ENCODE results near the gene SWI5.
A peak's percentile ranks its signal among the peaks of the same experiment; 100 is the strongest.
"Not testable (repeated sequence)": the region's sequence is repeated elsewhere in the genome, so short reads cannot be mapped to it uniquely, and the experiment has no call there.

Gene SWI5

DNA sequence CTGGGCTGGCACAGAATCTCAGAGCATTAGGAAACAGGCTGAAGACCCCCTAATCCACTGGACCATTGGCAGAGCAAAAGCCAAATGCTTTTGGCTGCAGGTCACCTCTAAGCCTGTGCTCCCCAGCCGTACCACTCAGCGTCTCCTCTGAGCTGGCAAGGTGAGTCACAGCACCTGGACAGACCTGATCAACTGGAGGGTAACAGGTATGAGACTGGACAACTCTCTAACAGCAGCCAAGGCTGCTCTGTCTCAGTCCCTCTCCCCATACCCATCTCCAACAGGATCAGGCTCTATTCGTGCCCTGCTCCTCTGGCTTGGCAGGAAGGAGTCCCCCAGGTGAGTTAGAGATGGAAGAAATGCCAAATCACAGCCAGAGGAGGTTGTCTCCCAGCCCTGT is 5.0 kb upstream of the SWI5 start:
- FAIRE-seq (no peak), DNase-seq (ENCODE audit: insufficient read length) (no peak)
- TF ChIP-seq POLR2A (IDR thresholded peaks at IDR 0.05; ENCODE audit: low read depth, low read length) (no peak), POLR2AphosphoS5 (IDR thresholded peaks at IDR 0.05; ENCODE audit: low read depth, low read length) (no peak), TAF1 (IDR thresholded peaks at IDR 0.05; ENCODE audit: borderline replicate concordance, low read depth, low read length) (no peak)

- no peak for DNase-seq (ENCODE audit: insufficient read length)
- FAIRE-seq, result no peak
- TF ChIP-seq TAF1 (IDR thresholded peaks at IDR 0.05; ENCODE audit: borderline replicate concordance, low read depth, low read length) (no peak), POLR2AphosphoS5 (IDR thresholded peaks at IDR 0.05; ENCODE audit: low read depth, low read length) (no peak), POLR2A (IDR thresholded peaks at IDR 0.05; ENCODE audit: low read depth, low read length) (no peak)
Observed at GRCh38 chr9:128271512-128271911, 4.6 kb upstream of the SWI5 start.

GRCh38 chr9:128274245-128274644 is 1.8 kb upstream of the SWI5 start:
- no peak for FAIRE-seq
- DNase-seq (ENCODE audit: insufficient read length), result no peak
- no peak for TF ChIP-seq POLR2A (IDR thresholded peaks at IDR 0.05; ENCODE audit: low read depth, low read length)
- no peak for TF ChIP-seq TAF1 (IDR thresholded peaks at IDR 0.05; ENCODE audit: borderline replicate concordance, low read depth, low read length)
- no peak for TF ChIP-seq POLR2AphosphoS5 (IDR thresholded peaks at IDR 0.05; ENCODE audit: low read depth, low read length)

GRCh38 chr9:128275198-128276007 is 673 bp upstream of the SWI5 start, which contains the start of gene GOLGA2:
Gene GOLGA2, minus strand, starts transcription at chr9:128276007. Its CDS starts 31 bp downstream, at chr9:128275976.
- DNase-seq (ENCODE audit: insufficient read length), result peak; percentile 80
- TF ChIP-seq POLR2AphosphoS5 (IDR thresholded peaks at IDR 0.05; ENCODE audit: low read depth, low read length), result no peak
- no peak for TF ChIP-seq TAF1 (IDR thresholded peaks at IDR 0.05; ENCODE audit: borderline replicate concordance, low read depth, low read length)
- no peak for TF ChIP-seq POLR2A (IDR thresholded peaks at IDR 0.05; ENCODE audit: low read depth, low read length)
- no peak for FAIRE-seq

GRCh38 chr9:128276574-128277270 is 646 bp downstream of the SWI5 start:
- TF ChIP-seq POLR2AphosphoS5 (IDR thresholded peaks at IDR 0.05; ENCODE audit: low read depth, low read length) (no peak), TAF1 (IDR thresholded peaks at IDR 0.05; ENCODE audit: borderline replicate concordance, low read depth, low read length) (no peak), POLR2A (IDR thresholded peaks at IDR 0.05; ENCODE audit: low read depth, low read length) (no peak)
- FAIRE-seq (no peak), DNase-seq (ENCODE audit: insufficient read length) (no peak)

- not testable (repeated sequence) for DNase-seq (ENCODE audit: insufficient read length); FAIRE-seq
Observed at GRCh38 chr9:128279088-128280073, 3.3 kb downstream of the SWI5 start.

GRCh38 chr9:128280084-128280622 is 4.1 kb downstream of the SWI5 start:
- DNase-seq (ENCODE audit: insufficient read length), result no peak
- no peak for TF ChIP-seq POLR2A (IDR thresholded peaks at IDR 0.05; ENCODE audit: low read depth, low read length)
- TF ChIP-seq TAF1 (IDR thresholded peaks at IDR 0.05; ENCODE audit: borderline replicate concordance, low read depth, low read length), result no peak
- TF ChIP-seq POLR2AphosphoS5 (IDR thresholded peaks at IDR 0.05; ENCODE audit: low read depth, low read length), result no peak
- no peak for FAIRE-seq

DNA sequence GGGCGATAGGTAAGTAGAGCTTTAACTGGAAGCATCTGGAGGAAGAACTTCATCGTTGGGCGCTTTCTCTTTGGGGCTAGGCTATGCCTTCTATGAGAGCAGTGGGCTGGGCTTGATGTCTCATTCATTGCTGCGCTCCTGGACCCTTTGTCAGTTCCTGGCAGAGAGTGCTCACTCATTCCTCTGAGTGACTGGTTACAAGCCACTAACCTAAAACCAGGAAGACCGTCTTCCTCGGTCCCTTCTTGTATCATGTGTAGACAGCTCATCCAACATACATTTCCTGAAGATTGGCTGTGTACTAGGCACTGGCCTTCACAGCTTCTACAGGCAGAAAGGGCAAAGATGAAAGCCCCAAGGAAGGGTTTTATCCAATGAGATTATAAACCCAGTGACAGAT is 6.4 kb downstream of the SWI5 start:
- TF ChIP-seq TAF1 (IDR thresholded peaks at IDR 0.05; ENCODE audit: borderline replicate concordance, low read depth, low read length) (no peak), POLR2A (IDR thresholded peaks at IDR 0.05; ENCODE audit: low read depth, low read length) (no peak), POLR2AphosphoS5 (IDR thresholded peaks at IDR 0.05; ENCODE audit: low read depth, low read length) (no peak)
- DNase-seq (ENCODE audit: insufficient read length) (no peak), FAIRE-seq (no peak)

DNA sequence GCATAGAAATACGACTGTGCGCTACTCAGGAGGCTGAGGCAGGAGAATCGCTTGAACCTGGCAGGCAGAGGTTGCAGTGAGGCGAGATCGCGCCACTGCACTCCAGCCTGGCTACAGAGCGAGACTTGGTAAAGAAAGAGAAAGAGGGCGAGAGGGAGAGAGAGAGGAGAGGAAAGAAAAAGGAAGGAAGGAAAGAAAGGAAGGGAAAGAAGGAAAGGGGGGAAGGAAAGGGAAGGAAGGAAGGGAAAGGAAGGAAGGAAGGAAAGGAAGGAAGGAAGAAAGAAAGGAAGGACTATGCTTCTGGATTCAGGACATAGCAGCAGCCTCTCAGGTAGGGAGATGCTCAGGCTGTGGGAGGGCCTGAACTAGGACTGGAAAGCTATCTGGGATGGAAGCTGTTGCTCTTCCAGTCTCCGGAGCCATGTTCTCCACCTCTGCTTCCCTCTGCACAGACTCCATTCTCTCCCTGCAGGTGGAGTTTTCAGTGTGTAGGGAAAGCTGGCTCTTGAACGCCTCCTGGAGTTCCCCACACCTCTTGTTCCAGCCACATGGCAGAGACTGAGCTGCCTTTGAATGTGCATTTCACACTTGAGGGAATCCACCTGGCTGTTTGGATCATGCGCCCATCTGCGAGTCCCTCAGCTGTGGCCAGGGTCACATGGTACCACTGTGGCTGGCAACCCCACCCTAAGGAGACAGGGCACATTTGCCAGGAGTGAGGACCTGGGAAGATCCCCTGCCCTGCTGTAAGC is 9.1 kb downstream of the SWI5 start:
- FAIRE-seq, result no peak
- TF ChIP-seq POLR2AphosphoS5 (IDR thresholded peaks at IDR 0.05; ENCODE audit: low read depth, low read length), result no peak
- no peak for TF ChIP-seq TAF1 (IDR thresholded peaks at IDR 0.05; ENCODE audit: borderline replicate concordance, low read depth, low read length)
- no peak for TF ChIP-seq POLR2A (IDR thresholded peaks at IDR 0.05; ENCODE audit: low read depth, low read length)
- DNase-seq (ENCODE audit: insufficient read length), result no peak

DNA sequence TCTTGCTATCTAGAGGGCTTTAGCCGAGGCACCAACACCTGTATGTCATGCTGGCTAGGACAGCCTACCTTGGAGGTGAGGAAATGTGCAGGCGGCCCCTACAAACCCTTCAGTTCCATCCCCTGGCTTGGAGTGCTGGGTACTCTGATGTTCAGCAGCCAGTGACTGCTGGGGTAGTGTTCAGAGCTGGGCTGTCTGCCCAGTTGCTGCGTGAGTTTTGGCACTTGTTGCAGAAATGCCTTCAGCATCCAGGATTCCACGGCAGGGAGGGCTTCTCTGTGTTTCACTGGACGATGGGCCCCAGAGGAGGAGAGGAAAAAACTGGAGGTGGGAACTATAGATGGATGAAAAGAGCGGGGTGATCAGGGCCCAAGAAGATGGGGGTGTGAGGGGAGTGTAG is 10.4 kb downstream of the SWI5 start:
- no peak for DNase-seq (ENCODE audit: insufficient read length)
- TF ChIP-seq TAF1 (IDR thresholded peaks at IDR 0.05; ENCODE audit: borderline replicate concordance, low read depth, low read length) (no peak), POLR2AphosphoS5 (IDR thresholded peaks at IDR 0.05; ENCODE audit: low read depth, low read length) (no peak), POLR2A (IDR thresholded peaks at IDR 0.05; ENCODE audit: low read depth, low read length) (no peak)
- FAIRE-seq, result no peak
